HFF-Myc (cell line): ENCODE results near the gene KRT34.
"Not testable (repeated sequence)": the region's sequence is repeated elsewhere in the genome, so short reads cannot be mapped to it uniquely, and the experiment has no call there.

ENCODE experiments used
- DNase-seq: peaks from one replicate; pipeline ENCODE4 v3.0.0-alpha.2; 2011; ENCODE audit warnings: low read depth; ENCODE audit errors: extremely low read depth
- H3K4me3 ChIP-seq: replicated peaks from 2 replicates; pipeline ENCODE4 v1.5.1; 2011; ENCODE audit warnings: low read depth, mild to moderate bottlenecking, control low read depth, low read length
- TF ChIP-seq, protein P1 (sequence below): IDR thresholded peaks from 2 replicates; pipeline ENCODE4 v1.5.1; 2012; ENCODE audit warnings: mild to moderate bottlenecking, low read depth, low read length, control low read depth; ENCODE audit errors: missing control alignments

KRT34 gene

GRCh38 chr17:41352597-41353366 is 29.3 kb downstream of the KRT34 start:
- no peak for DNase-seq
- TF ChIP-seq, protein P1, sequence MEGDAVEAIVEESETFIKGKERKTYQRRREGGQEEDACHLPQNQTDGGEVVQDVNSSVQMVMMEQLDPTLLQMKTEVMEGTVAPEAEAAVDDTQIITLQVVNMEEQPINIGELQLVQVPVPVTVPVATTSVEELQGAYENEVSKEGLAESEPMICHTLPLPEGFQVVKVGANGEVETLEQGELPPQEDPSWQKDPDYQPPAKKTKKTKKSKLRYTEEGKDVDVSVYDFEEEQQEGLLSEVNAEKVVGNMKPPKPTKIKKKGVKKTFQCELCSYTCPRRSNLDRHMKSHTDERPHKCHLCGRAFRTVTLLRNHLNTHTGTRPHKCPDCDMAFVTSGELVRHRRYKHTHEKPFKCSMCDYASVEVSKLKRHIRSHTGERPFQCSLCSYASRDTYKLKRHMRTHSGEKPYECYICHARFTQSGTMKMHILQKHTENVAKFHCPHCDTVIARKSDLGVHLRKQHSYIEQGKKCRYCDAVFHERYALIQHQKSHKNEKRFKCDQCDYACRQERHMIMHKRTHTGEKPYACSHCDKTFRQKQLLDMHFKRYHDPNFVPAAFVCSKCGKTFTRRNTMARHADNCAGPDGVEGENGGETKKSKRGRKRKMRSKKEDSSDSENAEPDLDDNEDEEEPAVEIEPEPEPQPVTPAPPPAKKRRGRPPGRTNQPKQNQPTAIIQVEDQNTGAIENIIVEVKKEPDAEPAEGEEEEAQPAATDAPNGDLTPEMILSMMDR, result no peak

DNA sequence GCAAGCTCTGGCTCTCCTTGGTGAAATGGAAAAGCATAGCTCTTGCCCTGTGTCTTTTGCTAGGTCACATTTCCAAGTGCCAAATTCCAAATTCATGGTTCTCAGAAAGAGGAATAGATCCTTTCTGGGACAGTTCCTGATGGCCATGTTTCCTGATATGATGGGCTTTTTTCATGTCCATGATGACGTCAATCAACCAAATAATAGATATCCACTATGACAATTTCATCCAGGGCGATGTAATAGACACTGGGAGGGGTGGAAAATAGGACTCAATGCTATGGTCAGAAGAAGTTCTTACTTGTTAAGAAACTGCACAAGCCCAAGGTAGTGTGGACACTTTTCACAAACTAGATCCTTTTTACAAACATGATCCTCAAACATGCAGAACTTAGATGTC is 30.9 kb downstream of the KRT34 start:
- TF ChIP-seq, protein P1, result no peak
- no peak for DNase-seq

More at GRCh38 chr17:41352597-41353366, 29.3 kb downstream of the KRT34 start:
- no peak overlapping the region for H3K4me3 ChIP-seq

GRCh38 chr17:41350381-41350878 is 31.7 kb downstream of the KRT34 start, which contains the start of gene KRT33A:
KRT33A (minus strand) TSS chr17:41350828; CDS start chr17:41350767, 61 bp downstream.
- H3K4me3 ChIP-seq, DNase-seq: not testable (repeated sequence)

More for the DNA sequence above, 30.9 kb downstream of the KRT34 start:
- H3K4me3 ChIP-seq, result no peak overlapping the region

DNA sequence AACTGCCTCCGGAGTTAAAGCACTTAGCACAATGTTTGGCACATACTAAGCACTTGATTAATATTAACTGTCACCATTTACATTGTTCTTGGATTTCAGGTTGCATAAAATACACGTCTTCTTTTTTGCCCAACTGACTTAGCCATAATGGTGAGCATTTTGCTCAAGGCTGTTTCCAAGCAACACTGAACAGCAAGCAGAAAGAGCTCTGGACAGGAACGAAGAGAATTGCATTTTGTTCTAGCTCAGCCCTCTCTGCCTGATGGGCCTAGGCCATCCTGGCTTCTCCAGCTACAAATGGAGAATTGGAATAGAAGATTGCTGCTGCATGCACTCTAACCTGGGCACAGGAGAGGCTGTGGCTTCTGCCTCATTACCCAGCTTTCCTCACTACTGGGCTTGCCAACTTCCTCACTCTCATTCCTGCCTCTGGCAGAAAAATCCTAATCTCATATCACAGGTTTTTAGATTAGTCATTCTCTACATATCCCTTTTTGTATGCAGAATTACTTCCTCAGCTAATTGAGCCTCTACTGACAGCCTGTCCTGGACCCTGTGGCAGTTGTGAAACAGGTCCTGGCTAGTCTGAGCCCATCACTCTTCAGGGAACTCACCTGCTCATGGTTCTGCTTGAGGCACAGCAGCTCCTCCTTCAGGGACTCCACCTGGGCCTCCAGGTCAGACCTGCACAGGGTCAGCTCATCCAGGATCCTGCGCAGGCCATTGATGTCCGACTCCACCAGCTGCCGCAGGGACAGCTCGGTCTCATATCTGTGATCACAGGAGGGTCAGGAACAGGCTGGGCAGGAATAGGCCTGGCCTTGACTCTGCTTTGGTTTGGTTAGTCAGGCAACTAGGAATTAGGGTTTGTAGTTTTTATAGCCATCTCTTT is 34.0 kb downstream of the KRT34 start:
- DNase-seq, result no peak
- no peak overlapping the region for H3K4me3 ChIP-seq
- TF ChIP-seq, protein P1, result no peak

DNA sequence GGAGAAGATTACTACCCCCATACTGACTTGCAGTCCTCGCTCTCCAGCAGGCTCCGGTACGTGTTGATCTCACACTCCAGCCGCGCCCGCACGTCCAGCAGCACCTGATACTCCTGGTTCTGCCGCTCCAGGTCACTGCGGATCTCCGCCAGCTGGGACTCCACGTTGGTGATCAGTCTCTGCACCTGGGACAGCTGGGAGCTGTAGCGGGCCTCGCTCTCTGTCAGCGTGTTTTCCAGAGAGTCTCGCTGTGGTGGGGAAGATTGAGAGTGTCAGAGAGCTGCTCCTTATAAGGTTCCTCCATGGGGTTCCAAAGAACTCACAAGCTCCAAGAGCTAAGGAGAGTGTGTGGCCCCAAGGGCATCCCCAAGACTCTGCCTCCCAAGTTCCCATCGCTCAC is 35.7 kb downstream of the KRT34 start:
- H3K4me3 ChIP-seq, DNase-seq: not testable (repeated sequence)

GRCh38 chr17:41345992-41346391 is 36.1 kb downstream of the KRT34 start:
- DNase-seq, result no peak
- H3K4me3 ChIP-seq, result no peak overlapping the region
- TF ChIP-seq, protein P1, result no peak

DNA sequence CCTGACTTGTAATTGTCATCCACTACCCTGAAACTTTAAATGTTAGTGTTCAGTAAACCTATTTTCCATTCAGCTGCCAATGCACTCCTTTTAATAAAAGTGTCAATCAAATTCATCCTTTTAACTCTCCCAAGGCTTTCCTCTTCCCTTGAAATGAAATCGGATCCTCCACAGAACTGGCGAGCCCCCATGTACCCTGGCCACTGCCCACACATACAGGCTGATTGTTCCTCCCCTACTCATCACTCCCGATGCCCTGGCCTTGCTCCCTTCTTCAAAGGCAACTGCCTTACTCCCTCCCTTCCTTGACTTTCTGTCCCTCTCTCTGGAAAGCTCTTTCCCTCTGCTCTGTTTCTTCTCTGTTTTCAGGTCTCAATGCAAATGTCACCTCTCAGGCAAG is 39.1 kb downstream of the KRT34 start:
- TF ChIP-seq, protein P1, result no peak
- DNase-seq, result no peak

More for the DNA sequence above, 39.1 kb downstream of the KRT34 start:
- no peak overlapping the region for H3K4me3 ChIP-seq
